ENCODE measurements around the gene CDC123. TPM values are rescaled to one million over a fixed set of nuclear protein-coding genes. Genes with fewer than 3 reads are reported as not detected.
"Not testable (repeated sequence)": the region's sequence is repeated elsewhere in the genome, so short reads cannot be mapped to it uniquely, and the experiment has no call there.

CDC123 gene
- total RNA-seq, 1 donor from 2014 or later, result 60.2 TPM

DNA sequence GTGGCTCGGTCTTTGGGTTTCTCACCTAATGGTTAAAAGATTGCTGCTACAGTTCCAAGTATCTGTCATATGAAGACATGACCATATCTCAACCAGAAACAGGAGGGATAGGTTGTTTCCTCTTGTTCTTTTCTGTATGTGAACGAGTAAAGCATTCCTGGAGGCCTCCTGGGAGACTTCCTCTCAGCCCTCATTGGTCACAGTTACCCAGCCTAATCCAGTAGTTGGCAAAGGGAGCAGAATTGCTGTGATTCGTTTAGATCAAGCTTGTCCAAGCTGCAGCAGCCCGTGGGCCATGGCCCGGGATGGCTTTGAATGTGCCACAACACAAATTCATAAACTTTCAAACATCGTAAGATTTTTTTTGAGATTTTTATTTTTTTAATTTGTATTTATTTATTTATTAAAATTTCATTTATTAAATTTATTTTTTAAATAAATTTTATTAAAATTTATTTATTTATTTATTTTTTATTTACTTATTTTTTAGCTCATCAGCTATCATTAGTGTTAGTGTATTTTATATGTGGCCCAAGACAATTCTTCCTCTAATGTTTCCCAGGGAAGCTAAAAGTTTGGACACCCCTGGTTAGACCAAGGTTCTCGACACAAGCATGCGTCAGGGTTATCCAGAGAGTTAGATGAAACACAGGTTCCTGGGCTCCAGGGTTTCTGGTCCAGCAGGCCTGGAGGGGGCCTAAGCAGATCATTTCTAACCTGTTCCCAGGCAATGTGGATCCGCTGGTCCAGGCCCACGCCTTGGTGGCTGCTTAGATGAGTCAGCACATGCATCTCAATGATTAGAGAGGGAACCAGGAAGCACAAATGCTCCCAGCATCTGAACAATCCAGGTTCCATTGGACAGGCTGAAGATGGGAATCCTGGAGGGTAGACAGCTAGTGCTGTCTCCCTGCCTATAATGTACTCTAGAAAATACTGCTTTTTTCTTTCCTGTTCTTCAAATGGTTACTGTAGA is 25.6 kb downstream of the CDC123 start:
- Mint-ChIP-seq H3K9me3 (peaks cover 3% of the 10 kb centered on the region), H3K27ac (no peak overlapping the region), H3K4me1 (no peaks in the 10 kb centered on the region), H3K4me3 (no peak overlapping the region), H3K36me3 (peaks cover 53% of the 10 kb centered on the region), H3K27me3 (ENCODE audit: low read depth) (no peaks in the 10 kb centered on the region)
- no peak for DNase-seq (ENCODE audit: low spot score in 2 of 2, unreplicated experiment in 2 of 2)
- TF ChIP-seq, protein P1, sequence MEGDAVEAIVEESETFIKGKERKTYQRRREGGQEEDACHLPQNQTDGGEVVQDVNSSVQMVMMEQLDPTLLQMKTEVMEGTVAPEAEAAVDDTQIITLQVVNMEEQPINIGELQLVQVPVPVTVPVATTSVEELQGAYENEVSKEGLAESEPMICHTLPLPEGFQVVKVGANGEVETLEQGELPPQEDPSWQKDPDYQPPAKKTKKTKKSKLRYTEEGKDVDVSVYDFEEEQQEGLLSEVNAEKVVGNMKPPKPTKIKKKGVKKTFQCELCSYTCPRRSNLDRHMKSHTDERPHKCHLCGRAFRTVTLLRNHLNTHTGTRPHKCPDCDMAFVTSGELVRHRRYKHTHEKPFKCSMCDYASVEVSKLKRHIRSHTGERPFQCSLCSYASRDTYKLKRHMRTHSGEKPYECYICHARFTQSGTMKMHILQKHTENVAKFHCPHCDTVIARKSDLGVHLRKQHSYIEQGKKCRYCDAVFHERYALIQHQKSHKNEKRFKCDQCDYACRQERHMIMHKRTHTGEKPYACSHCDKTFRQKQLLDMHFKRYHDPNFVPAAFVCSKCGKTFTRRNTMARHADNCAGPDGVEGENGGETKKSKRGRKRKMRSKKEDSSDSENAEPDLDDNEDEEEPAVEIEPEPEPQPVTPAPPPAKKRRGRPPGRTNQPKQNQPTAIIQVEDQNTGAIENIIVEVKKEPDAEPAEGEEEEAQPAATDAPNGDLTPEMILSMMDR (IDR thresholded peaks at IDR 0.05; ENCODE audit: unreplicated experiment), result no peak

DNA sequence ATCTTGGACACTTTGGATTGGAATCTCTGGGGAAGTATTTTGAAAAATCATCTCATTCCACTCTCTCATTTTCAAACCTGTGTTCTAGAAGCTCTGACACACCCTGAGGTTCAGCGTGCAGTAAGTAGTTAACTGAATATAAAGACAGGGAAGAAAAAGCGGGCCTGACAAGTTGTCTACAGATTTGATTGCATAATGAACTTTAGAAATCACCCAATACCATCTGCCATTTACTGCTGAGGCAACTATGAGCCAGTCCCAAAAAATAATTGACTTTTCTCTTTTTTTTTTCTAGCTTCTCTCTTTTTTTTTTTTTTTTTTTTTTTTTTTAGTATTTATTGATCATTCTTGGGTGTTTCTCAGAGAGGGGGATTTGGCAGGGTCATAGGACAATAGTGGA is 29.5 kb downstream of the CDC123 start:
- no peaks in the 10 kb centered on the region for H3K27me3 Mint-ChIP-seq (ENCODE audit: low read depth)
- H3K36me3 Mint-ChIP-seq, result peaks cover 48% of the 10 kb centered on the region
- no peak overlapping the region for H3K27ac Mint-ChIP-seq
- DNase-seq (ENCODE audit: low spot score in 2 of 2, unreplicated experiment in 2 of 2), result no peak
- no peaks in the 10 kb centered on the region for H3K4me1 Mint-ChIP-seq
- TF ChIP-seq, protein P1 (IDR thresholded peaks at IDR 0.05; ENCODE audit: unreplicated experiment), result no peak
- H3K4me3 Mint-ChIP-seq, result no peak overlapping the region
- peaks cover 3% of the 10 kb centered on the region for H3K9me3 Mint-ChIP-seq

DNA sequence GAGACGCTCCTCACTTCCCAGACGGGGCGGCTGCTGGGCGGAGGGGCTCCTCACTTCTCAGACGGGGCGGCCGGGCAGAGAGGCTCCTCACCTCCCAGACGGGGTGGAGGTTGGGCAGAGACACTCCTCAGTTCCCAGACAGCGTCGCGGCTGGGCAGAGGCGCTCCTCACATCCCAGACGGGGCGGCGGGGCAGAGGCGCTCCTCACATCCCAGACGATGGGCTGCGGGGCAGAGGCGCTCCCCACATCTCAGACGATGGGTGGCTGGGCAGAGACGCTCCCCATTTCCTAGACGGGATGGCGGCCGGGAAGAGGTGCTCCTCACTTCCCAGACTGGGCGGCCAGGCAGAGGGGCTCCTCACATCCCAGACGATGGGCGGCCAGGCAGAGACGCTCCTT is 30.4 kb downstream of the CDC123 start:
- not testable (repeated sequence) for H3K4me1 Mint-ChIP-seq; H3K4me3 Mint-ChIP-seq; H3K27ac Mint-ChIP-seq; H3K9me3 Mint-ChIP-seq; H3K27me3 Mint-ChIP-seq (ENCODE audit: low read depth); DNase-seq (ENCODE audit: low spot score in 2 of 2, unreplicated experiment in 2 of 2)
- H3K36me3 Mint-ChIP-seq, result peaks cover 48% of the 10 kb centered on the region

DNA sequence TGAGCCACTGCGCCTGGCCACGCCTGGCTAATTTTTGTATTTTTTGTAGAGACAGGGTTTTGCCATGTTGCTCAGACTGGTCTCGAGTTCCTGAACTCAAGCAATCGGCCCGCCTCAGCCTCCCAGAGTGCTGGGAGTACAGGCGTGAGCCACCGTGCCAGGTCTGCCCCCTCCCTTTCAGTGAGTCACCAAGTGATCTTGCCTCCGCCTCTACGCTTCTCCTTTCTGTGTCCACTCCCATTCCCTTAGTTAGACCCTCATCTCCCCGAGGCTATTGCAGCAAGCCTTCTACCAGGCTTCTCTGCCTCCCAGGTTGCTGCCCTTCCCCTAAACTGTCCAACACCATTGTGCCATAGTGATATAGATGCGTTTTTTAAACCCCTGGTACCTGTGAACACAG is 32.9 kb downstream of the CDC123 start:
- TF ChIP-seq, protein P1 (IDR thresholded peaks at IDR 0.05; ENCODE audit: unreplicated experiment), result no peak
- no peak overlapping the region for H3K27ac Mint-ChIP-seq
- no peak for DNase-seq (ENCODE audit: low spot score in 2 of 2, unreplicated experiment in 2 of 2)
- no peaks in the 10 kb centered on the region for H3K4me1 Mint-ChIP-seq
- no peaks in the 10 kb centered on the region for H3K27me3 Mint-ChIP-seq (ENCODE audit: low read depth)
- H3K4me3 Mint-ChIP-seq, result no peak overlapping the region
- H3K9me3 Mint-ChIP-seq, result peaks cover 3% of the 10 kb centered on the region
- H3K36me3 Mint-ChIP-seq, result peaks cover 41% of the 10 kb centered on the region

DNA sequence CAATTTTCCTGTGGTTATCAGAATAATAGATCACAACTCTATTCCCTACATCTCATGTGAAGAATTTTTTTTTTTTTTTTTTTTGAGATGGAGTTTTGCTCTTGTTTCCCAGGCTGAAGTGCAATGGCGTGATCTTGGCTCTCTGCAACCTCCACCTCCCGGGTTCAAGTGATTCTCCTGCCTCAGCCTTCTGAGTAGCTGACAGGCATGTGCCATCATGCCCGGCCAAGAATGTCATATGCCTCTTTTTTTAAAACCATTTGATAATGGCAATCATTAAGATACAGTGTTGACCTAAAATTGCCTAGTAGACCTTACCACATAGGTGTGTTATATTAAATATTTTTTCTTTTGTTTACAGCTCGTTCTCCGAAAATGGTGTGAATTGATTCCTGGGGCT is 38.7 kb downstream of the CDC123 start:
- not testable (repeated sequence) for H3K27ac Mint-ChIP-seq; H3K4me3 Mint-ChIP-seq; DNase-seq (ENCODE audit: low spot score in 2 of 2, unreplicated experiment in 2 of 2); H3K9me3 Mint-ChIP-seq; H3K27me3 Mint-ChIP-seq (ENCODE audit: low read depth); H3K4me1 Mint-ChIP-seq
- peaks cover 41% of the 10 kb centered on the region for H3K36me3 Mint-ChIP-seq

- no peak overlapping the region for H3K27ac Mint-ChIP-seq
- no peaks in the 10 kb centered on the region for H3K4me1 Mint-ChIP-seq
- H3K27me3 Mint-ChIP-seq (ENCODE audit: low read depth), result no peaks in the 10 kb centered on the region
- DNase-seq (ENCODE audit: low spot score in 2 of 2, unreplicated experiment in 2 of 2), result no peak
- TF ChIP-seq, protein P1 (IDR thresholded peaks at IDR 0.05; ENCODE audit: unreplicated experiment), result no peak
- H3K4me3 Mint-ChIP-seq, result no peak overlapping the region
- H3K9me3 Mint-ChIP-seq, result no peaks in the 10 kb centered on the region
- H3K36me3 Mint-ChIP-seq, result peaks cover 39% of the 10 kb centered on the region
Measured at GRCh38 chr10:12235116-12235694, 39.2 kb downstream of the CDC123 start.
